DOHH2 (cell line): ENCODE results near the gene NXT1.

Experiments
- EZH2phosphoT487 ChIP-seq: fragments of 200-600 bp; sonication (generic); IDR thresholded peaks from 2 replicates; pipeline ENCODE4 v1.6.1; 2017; ENCODE audit warnings: borderline replicate concordance, mild to moderate bottlenecking, antibody characterized with exemption, low read length, moderate library complexity, mixed read lengths
- TF ChIP-seq, protein P1 (sequence below): fragments of 200-600 bp; sonication (generic); IDR thresholded peaks from one replicate; pipeline ENCODE4 v1.5.1; 2014; ENCODE audit warnings: antibody characterized with exemption, mild to moderate bottlenecking, low read depth, low read length; ENCODE audit not compliant: poor library complexity, severe bottlenecking

DNA sequence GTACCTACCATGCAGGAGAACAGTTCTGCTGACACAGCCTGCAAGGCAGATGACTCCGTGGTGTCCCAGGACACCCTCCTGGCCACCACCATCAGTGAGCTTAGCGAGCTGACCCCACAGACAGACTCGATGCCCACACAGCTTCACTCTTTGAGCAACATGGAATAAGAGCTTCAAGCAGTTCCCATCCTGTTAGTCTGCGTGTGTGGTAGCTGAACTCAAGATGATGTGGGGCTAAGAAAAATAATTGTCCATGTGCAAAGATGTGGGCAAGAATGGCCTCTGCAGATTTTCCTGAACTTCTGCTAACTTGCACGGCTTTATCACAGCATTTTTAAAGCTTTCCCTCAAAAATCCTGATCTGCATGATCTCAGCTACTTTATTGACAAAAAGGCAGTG, 19.7 kb downstream of the NXT1 start:
- TF ChIP-seq, protein P1, sequence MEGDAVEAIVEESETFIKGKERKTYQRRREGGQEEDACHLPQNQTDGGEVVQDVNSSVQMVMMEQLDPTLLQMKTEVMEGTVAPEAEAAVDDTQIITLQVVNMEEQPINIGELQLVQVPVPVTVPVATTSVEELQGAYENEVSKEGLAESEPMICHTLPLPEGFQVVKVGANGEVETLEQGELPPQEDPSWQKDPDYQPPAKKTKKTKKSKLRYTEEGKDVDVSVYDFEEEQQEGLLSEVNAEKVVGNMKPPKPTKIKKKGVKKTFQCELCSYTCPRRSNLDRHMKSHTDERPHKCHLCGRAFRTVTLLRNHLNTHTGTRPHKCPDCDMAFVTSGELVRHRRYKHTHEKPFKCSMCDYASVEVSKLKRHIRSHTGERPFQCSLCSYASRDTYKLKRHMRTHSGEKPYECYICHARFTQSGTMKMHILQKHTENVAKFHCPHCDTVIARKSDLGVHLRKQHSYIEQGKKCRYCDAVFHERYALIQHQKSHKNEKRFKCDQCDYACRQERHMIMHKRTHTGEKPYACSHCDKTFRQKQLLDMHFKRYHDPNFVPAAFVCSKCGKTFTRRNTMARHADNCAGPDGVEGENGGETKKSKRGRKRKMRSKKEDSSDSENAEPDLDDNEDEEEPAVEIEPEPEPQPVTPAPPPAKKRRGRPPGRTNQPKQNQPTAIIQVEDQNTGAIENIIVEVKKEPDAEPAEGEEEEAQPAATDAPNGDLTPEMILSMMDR = no peak
- no peak for TF ChIP-seq EZH2phosphoT487
